ENCODE results near the gene VSTM4.

DNA sequence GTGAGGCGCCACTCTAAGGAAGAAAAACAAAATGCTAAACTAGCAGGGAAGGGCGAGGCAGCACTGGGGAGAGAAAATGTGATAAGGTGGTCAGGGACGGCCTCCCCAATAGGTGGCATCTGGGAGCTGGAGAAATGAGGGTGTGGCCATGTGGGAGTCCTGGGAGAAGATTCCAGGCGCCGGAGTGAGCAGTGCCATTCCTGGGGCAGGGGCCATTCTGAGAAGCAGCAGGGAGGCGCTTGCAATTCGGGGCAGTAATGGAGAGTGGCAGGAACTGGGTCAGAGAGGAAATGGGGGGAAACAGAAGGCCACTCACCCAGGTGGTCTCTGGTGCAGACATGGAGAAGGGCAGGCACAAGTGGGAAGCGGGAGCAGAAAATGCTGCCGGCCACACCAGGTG lies 113.9 kb downstream of the VSTM4 start:
- TF ChIP-seq YY1 (IDR thresholded peaks at IDR 0.05; ENCODE audit: insufficient read depth, insufficient read length) (no peak), SUZ12 (IDR thresholded peaks at IDR 0.05; ENCODE audit: extremely low read depth, insufficient read depth, insufficient read length) (no peak)

All from NT2/D1 (cell line).